HEK293 (cell line): ENCODE data around the gene TPR.

Experiments used
- KLF9 ChIP-seq: fragments of 450-650 bp; formaldehyde crosslinking; IDR thresholded peaks from 2 replicates; pipeline ENCODE4 v1.5.1; 2016; ENCODE audit warnings: missing biosample characterization, missing genetic modification characterization, low read depth
- PRDM1 ChIP-seq: fragments of 450-650 bp; formaldehyde crosslinking; IDR thresholded peaks from 2 replicates; pipeline ENCODE4; 2016; ENCODE audit warnings: missing biosample characterization, missing genetic modification characterization
- ZNF18 ChIP-seq: fragments of 450-650 bp; formaldehyde crosslinking; IDR thresholded peaks from 2 replicates; pipeline ENCODE4 v1.5.1; 2016; ENCODE audit warnings: missing biosample characterization, missing genetic modification characterization
- ZNF223 ChIP-seq: fragments of 450-650 bp; formaldehyde crosslinking; IDR thresholded peaks from 2 replicates; pipeline ENCODE4 v1.5.1; 2016; ENCODE audit warnings: missing biosample characterization, missing genetic modification characterization
- ZNF302 ChIP-seq: fragments of 450-650 bp; formaldehyde crosslinking; IDR thresholded peaks from 2 replicates; pipeline ENCODE4 v1.5.1; 2016; ENCODE audit warnings: missing biosample characterization, missing genetic modification characterization, low read depth
- ZNF558 ChIP-seq: fragments of 450-650 bp; formaldehyde crosslinking; IDR thresholded peaks from 2 replicates; pipeline ENCODE4 v1.5.1; 2016; ENCODE audit warnings: missing biosample characterization, missing genetic modification characterization
- TF ChIP-seq, protein P1 (sequence below): fragments of 450-650 bp; formaldehyde crosslinking; IDR thresholded peaks from 2 replicates; pipeline ENCODE4 v1.5.1; 2016; ENCODE audit warnings: missing biosample characterization, missing genetic modification characterization
- TF ChIP-seq, protein P2 (sequence below): fragments of 450-650 bp; formaldehyde crosslinking; IDR thresholded peaks from 2 replicates; pipeline ENCODE4 v1.5.1; 2016; ENCODE audit warnings: missing biosample characterization, missing genetic modification characterization

- TF ChIP-seq ZNF18 (tag by site-specific recombination) (no peak), ZNF223 (tag by site-specific recombination) (no peak), KLF9 (tag by site-specific recombination) (no peak), ZNF302 (tag by site-specific recombination) (no peak), ZNF558 (no peak), PRDM1 (tag by site-specific recombination) (no peak)
- TF ChIP-seq, protein P1, sequence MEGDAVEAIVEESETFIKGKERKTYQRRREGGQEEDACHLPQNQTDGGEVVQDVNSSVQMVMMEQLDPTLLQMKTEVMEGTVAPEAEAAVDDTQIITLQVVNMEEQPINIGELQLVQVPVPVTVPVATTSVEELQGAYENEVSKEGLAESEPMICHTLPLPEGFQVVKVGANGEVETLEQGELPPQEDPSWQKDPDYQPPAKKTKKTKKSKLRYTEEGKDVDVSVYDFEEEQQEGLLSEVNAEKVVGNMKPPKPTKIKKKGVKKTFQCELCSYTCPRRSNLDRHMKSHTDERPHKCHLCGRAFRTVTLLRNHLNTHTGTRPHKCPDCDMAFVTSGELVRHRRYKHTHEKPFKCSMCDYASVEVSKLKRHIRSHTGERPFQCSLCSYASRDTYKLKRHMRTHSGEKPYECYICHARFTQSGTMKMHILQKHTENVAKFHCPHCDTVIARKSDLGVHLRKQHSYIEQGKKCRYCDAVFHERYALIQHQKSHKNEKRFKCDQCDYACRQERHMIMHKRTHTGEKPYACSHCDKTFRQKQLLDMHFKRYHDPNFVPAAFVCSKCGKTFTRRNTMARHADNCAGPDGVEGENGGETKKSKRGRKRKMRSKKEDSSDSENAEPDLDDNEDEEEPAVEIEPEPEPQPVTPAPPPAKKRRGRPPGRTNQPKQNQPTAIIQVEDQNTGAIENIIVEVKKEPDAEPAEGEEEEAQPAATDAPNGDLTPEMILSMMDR (tag by site-specific recombination): no peak
- TF ChIP-seq, protein P2, sequence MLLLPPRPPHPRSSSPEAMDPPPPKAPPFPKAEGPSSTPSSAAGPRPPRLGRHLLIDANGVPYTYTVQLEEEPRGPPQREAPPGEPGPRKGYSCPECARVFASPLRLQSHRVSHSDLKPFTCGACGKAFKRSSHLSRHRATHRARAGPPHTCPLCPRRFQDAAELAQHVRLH: no peak
Measured at GRCh38 chr1:186286615-186287315, 88.3 kb downstream of the TPR start.
